ENCODE data around the gene ARAP3.

The ARAP3 gene

GRCh38 chr5:141669520-141669919, 12.5 kb downstream of the ARAP3 start:
- intact Hi-C loops (cut with micrococcal nuclease), result no loop called here

GRCh38 chr5:141668601-141669265, 13.3 kb downstream of the ARAP3 start:
- Mint-ChIP-seq H3K9me3 (no peaks in the 10 kb centered on the region), H3K27ac (no peak overlapping the region), H3K36me3 (ENCODE audit: low read depth) (peaks cover 40% of the 10 kb centered on the region), H3K4me1 (ENCODE audit: low read depth) (peaks cover 24% of the 10 kb centered on the region), H3K27me3 (no peaks in the 10 kb centered on the region), H3K4me3 (no peak overlapping the region)
- intact Hi-C loops (cut with micrococcal nuclease), result no loop called here

More at GRCh38 chr5:141669520-141669919, 12.5 kb downstream of the ARAP3 start:
- H3K4me1 Mint-ChIP-seq (ENCODE audit: low read depth), result peaks cover 24% of the 10 kb centered on the region
- H3K27ac Mint-ChIP-seq, result no peak overlapping the region
- H3K36me3 Mint-ChIP-seq (ENCODE audit: low read depth), result peaks cover 40% of the 10 kb centered on the region
- H3K9me3 Mint-ChIP-seq, result no peaks in the 10 kb centered on the region
- no peaks in the 10 kb centered on the region for H3K27me3 Mint-ChIP-seq
- no peak overlapping the region for H3K4me3 Mint-ChIP-seq

- intact Hi-C loops (cut with micrococcal nuclease), result no loop called here
- peaks cover 15% of the 10 kb centered on the region for H3K4me1 Mint-ChIP-seq (ENCODE audit: low read depth)
- no peaks in the 10 kb centered on the region for H3K27me3 Mint-ChIP-seq
- no peaks in the 10 kb centered on the region for H3K9me3 Mint-ChIP-seq
- H3K4me3 Mint-ChIP-seq, result no peak overlapping the region
- peaks cover 30% of the 10 kb centered on the region for H3K36me3 Mint-ChIP-seq (ENCODE audit: low read depth)
- no peak overlapping the region for H3K27ac Mint-ChIP-seq
Observed at GRCh38 chr5:141665995-141666940, 15.8 kb downstream of the ARAP3 start.

- Mint-ChIP-seq H3K36me3 (ENCODE audit: low read depth) (peaks cover 19% of the 10 kb centered on the region), H3K27me3 (no peaks in the 10 kb centered on the region), H3K27ac (no peak overlapping the region), H3K4me1 (ENCODE audit: low read depth) (peaks cover 11% of the 10 kb centered on the region), H3K9me3 (no peaks in the 10 kb centered on the region), H3K4me3 (no peak overlapping the region)
- intact Hi-C loops (cut with micrococcal nuclease), result no loop called here
Observed at GRCh38 chr5:141664733-141665461, 17.1 kb downstream of the ARAP3 start.

- no peak overlapping the region for H3K4me3 Mint-ChIP-seq
- H3K27me3 Mint-ChIP-seq, result no peaks in the 10 kb centered on the region
- H3K36me3 Mint-ChIP-seq (ENCODE audit: low read depth), result peaks cover 10% of the 10 kb centered on the region
- H3K9me3 Mint-ChIP-seq, result no peaks in the 10 kb centered on the region
- peaks cover 5% of the 10 kb centered on the region for H3K4me1 Mint-ChIP-seq (ENCODE audit: low read depth)
- intact Hi-C loops (cut with micrococcal nuclease), result no loop called here
- H3K27ac Mint-ChIP-seq, result no peak overlapping the region
Observed at GRCh38 chr5:141663506-141663905, 18.5 kb downstream of the ARAP3 start.

- intact Hi-C loops (cut with micrococcal nuclease), result no loop called here
- Mint-ChIP-seq H3K36me3 (ENCODE audit: low read depth) (peaks cover 21% of the 10 kb centered on the region), H3K9me3 (no peaks in the 10 kb centered on the region)
Observed at GRCh38 chr5:141662028-141662427, 20.0 kb downstream of the ARAP3 start.

GRCh38 chr5:141657937-141658545, 24.0 kb downstream of the ARAP3 start:
- H3K27me3 Mint-ChIP-seq, result no peaks in the 10 kb centered on the region
- no peaks in the 10 kb centered on the region for H3K4me1 Mint-ChIP-seq (ENCODE audit: low read depth)
- H3K36me3 Mint-ChIP-seq (ENCODE audit: low read depth), result peaks cover 31% of the 10 kb centered on the region
- H3K27ac Mint-ChIP-seq, result no peak overlapping the region
- H3K4me3 Mint-ChIP-seq, result no peak overlapping the region
- no peaks in the 10 kb centered on the region for H3K9me3 Mint-ChIP-seq
- intact Hi-C loops (cut with micrococcal nuclease), result no loop called here

More at GRCh38 chr5:141662028-141662427, 20.0 kb downstream of the ARAP3 start:
- no peak overlapping the region for H3K4me3 Mint-ChIP-seq
- H3K27ac Mint-ChIP-seq, result no peak overlapping the region
- H3K4me1 Mint-ChIP-seq (ENCODE audit: low read depth), result peaks cover 5% of the 10 kb centered on the region
- no peaks in the 10 kb centered on the region for H3K27me3 Mint-ChIP-seq

GRCh38 chr5:141657404-141657803, 24.6 kb downstream of the ARAP3 start:
- H3K4me1 Mint-ChIP-seq (ENCODE audit: low read depth), result peaks cover 4% of the 10 kb centered on the region
- peaks cover 31% of the 10 kb centered on the region for H3K36me3 Mint-ChIP-seq (ENCODE audit: low read depth)
- peaks cover 3% of the 10 kb centered on the region for H3K27me3 Mint-ChIP-seq
- H3K27ac Mint-ChIP-seq, result no peak overlapping the region
- H3K9me3 Mint-ChIP-seq, result no peaks in the 10 kb centered on the region
- intact Hi-C loops (cut with micrococcal nuclease), result no loop called here
- no peak overlapping the region for H3K4me3 Mint-ChIP-seq

- peaks cover 10% of the 10 kb centered on the region for H3K4me1 Mint-ChIP-seq (ENCODE audit: low read depth)
- H3K36me3 Mint-ChIP-seq (ENCODE audit: low read depth), result peaks cover 31% of the 10 kb centered on the region
- no peak overlapping the region for H3K4me3 Mint-ChIP-seq
- no peaks in the 10 kb centered on the region for H3K9me3 Mint-ChIP-seq
- no peak overlapping the region for H3K27ac Mint-ChIP-seq
- peaks cover 7% of the 10 kb centered on the region for H3K27me3 Mint-ChIP-seq
- intact Hi-C loops (cut with micrococcal nuclease), result no loop called here
Observed at GRCh38 chr5:141656396-141656795, 25.6 kb downstream of the ARAP3 start.

- no peak overlapping the region for H3K4me3 Mint-ChIP-seq
- peaks cover 7% of the 10 kb centered on the region for H3K27me3 Mint-ChIP-seq
- peaks cover 38% of the 10 kb centered on the region for H3K36me3 Mint-ChIP-seq (ENCODE audit: low read depth)
- H3K27ac Mint-ChIP-seq, result no peak overlapping the region
- intact Hi-C loops (cut with micrococcal nuclease), result no loop called here
- peaks cover 23% of the 10 kb centered on the region for H3K4me1 Mint-ChIP-seq (ENCODE audit: low read depth)
- no peaks in the 10 kb centered on the region for H3K9me3 Mint-ChIP-seq
Observed at GRCh38 chr5:141655020-141655419, 27.0 kb downstream of the ARAP3 start.

GRCh38 chr5:141654298-141654697, 27.7 kb downstream of the ARAP3 start:
- Mint-ChIP-seq H3K27ac (no peak overlapping the region), H3K4me1 (ENCODE audit: low read depth) (peaks cover 31% of the 10 kb centered on the region), H3K27me3 (peaks cover 7% of the 10 kb centered on the region), H3K9me3 (no peaks in the 10 kb centered on the region), H3K36me3 (ENCODE audit: low read depth) (peaks cover 44% of the 10 kb centered on the region), H3K4me3 (no peak overlapping the region)
- intact Hi-C loops (cut with micrococcal nuclease), result no loop called here

- no peaks in the 10 kb centered on the region for H3K9me3 Mint-ChIP-seq
- peak overlapping the region; percentile 84 for H3K27ac Mint-ChIP-seq
- intact Hi-C loops (cut with micrococcal nuclease), result loop anchor here (1.0 kb wide), 1 partner anchor 17 kb away; no protein-coding TSS in a partner anchor
- peaks cover 36% of the 10 kb centered on the region for H3K4me1 Mint-ChIP-seq (ENCODE audit: low read depth)
- H3K4me3 Mint-ChIP-seq, result peak overlapping the region; percentile 99
- peaks cover 49% of the 10 kb centered on the region for H3K36me3 Mint-ChIP-seq (ENCODE audit: low read depth)
- peaks cover 7% of the 10 kb centered on the region for H3K27me3 Mint-ChIP-seq
Observed at GRCh38 chr5:141651728-141652105, 30.3 kb downstream of the ARAP3 start.

GRCh38 chr5:141650851-141651727, 30.9 kb downstream of the ARAP3 start, which contains the start of gene FCHSD1:
FCHSD1 (minus strand) TSS chr5:141651418; CDS start chr5:141651368, 50 bp downstream.
- peaks cover 36% of the 10 kb centered on the region for H3K4me1 Mint-ChIP-seq (ENCODE audit: low read depth)
- peaks cover 7% of the 10 kb centered on the region for H3K27me3 Mint-ChIP-seq
- peaks cover 51% of the 10 kb centered on the region for H3K36me3 Mint-ChIP-seq (ENCODE audit: low read depth)
- intact Hi-C loops (cut with micrococcal nuclease), result loop anchor here (1.0 kb wide), 1 partner anchor 17 kb away; no protein-coding TSS in a partner anchor
- H3K27ac Mint-ChIP-seq, result peak within 1 kb of the TSS; percentile 84
- no peaks in the 10 kb centered on the region for H3K9me3 Mint-ChIP-seq
- H3K4me3 Mint-ChIP-seq, result peak within 1 kb of the TSS; percentile 99
